Astrocyte of the cerebellum (primary cell): ENCODE data around the gene TNFRSF11A.

Experiments
- DNase-seq: peaks from one replicate; pipeline ENCODE4 v3.0.0-alpha.2; 2011; ENCODE audit warnings: low read depth
- H3K4me3 ChIP-seq: 2 replicates; pipeline ENCODE4 v1.5.1; 2011; ENCODE audit warnings: mild to moderate bottlenecking, low read depth, low read length, moderate library complexity
- CTCF ChIP-seq: IDR thresholded peaks from 2 replicates; pipeline ENCODE4 v1.5.1; 2012; ENCODE audit warnings: low read length, low read depth, moderate library complexity, mild to moderate bottlenecking; ENCODE audit errors: missing control alignments
- in situ Hi-C: cut with HindIII; loops from 2 replicates; pipeline ENCODE4 v1.10.0; 2017; ENCODE audit warnings: low sequenced_read_pairs

The TNFRSF11A gene

GRCh38 chr18:62294073-62294472 lies 31.0 kb upstream of the TNFRSF11A start:
- in situ Hi-C loops = no loop called here

GRCh38 chr18:62300359-62300963 lies 24.6 kb upstream of the TNFRSF11A start:
- TF ChIP-seq CTCF = no peak
- no peak overlapping the region for H3K4me3 ChIP-seq
- DNase-seq = no peak
- in situ Hi-C loops = no loop called here

More at GRCh38 chr18:62294073-62294472, 31.0 kb upstream of the TNFRSF11A start:
- no peak for TF ChIP-seq CTCF
- DNase-seq = no peak
- no peak overlapping the region for H3K4me3 ChIP-seq

DNA sequence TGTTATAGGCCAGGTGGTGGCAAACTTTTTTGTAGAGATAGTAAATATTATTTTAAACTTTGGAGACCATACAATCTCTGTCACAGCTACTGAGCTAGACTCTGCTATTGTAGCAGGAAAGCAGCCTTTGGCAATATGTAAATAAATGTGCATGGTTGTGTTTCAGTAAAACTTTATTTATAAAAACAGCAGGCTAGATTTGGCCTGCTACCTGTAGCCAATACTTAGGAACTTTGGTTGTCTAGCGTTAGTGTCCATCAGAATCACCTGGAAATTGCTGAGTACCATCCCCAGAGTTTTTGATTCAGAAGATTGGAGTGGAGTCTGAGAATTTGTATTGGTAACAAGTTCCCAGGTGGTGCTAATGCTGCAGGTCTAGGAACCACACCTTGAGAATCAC lies 23.8 kb upstream of the TNFRSF11A start:
- no peak overlapping the region for H3K4me3 ChIP-seq
- no peak for DNase-seq
- in situ Hi-C loops = no loop called here
- no peak for TF ChIP-seq CTCF

GRCh38 chr18:62312851-62313250 lies 12.3 kb upstream of the TNFRSF11A start:
- no peak overlapping the region for H3K4me3 ChIP-seq
- TF ChIP-seq CTCF = no peak
- in situ Hi-C loops = no loop called here
- no peak for DNase-seq

- TF ChIP-seq CTCF = no peak
- no peak overlapping the region for H3K4me3 ChIP-seq
- no peak for DNase-seq
- in situ Hi-C loops = no loop called here
Measured at GRCh38 chr18:62318228-62319180, 6.6 kb upstream of the TNFRSF11A start.

GRCh38 chr18:62321201-62321600 lies 3.9 kb upstream of the TNFRSF11A start:
- no peak for TF ChIP-seq CTCF
- in situ Hi-C loops = no loop called here
- DNase-seq = no peak
- H3K4me3 ChIP-seq = no peak overlapping the region
